ENCODE measurements around the gene GBE1.
"Not testable (repeated sequence)": the region's sequence is repeated elsewhere in the genome, so short reads cannot be mapped to it uniquely, and the experiment has no call there.

The GBE1 gene

DNA sequence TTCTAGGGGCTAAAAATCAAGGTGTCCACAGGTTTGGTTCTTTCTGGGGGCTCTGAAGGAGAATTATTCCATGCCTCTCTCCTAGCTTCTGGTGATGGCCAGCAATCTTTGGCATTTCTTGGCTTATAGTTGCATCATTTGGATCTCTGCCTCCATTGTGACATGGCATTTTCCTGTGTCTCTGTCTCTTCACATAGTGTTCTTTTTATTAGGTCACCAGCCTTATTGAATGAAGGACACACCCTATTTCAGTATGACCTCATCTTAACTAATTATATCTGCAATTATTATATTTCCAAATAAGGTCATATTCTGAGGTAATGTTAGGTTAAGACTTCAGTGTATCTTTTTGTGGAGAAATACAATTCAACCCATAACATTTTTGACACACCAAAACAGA, 3.2 kb upstream of the GBE1 start:
- Mint-ChIP-seq H3K4me3 (no peak overlapping the region), H3K27ac (no peak overlapping the region), H3K36me3 (ENCODE audit: low read depth) (peaks cover 13% of the 10 kb centered on the region), H3K27me3 (no peaks in the 10 kb centered on the region), H3K9me3 (peaks cover 2% of the 10 kb centered on the region), H3K4me1 (ENCODE audit: low read depth) (peaks cover 26% of the 10 kb centered on the region)

DNA sequence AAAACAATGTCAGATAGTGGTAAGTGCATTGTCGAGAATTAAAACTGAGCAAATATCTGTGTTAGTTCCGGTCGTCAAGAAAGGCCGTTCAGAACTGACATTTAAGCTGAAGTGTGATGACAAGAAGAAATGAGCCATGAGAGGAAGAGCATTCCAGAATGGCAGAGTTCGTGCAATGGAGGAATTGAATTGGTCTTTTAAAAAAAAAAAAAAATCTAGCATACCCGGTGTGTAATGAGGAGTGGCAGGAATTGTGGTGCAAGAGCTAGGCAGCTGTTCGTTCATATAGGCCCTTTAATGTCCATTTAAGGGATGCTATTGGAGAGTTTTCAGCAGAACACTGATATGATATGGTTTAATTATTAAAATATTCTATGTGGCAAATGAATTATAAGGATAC, 2.6 kb upstream of the GBE1 start:
- Mint-ChIP-seq H3K4me1 (ENCODE audit: low read depth) (peaks cover 33% of the 10 kb centered on the region), H3K4me3 (no peak overlapping the region), H3K27ac (no peak overlapping the region), H3K36me3 (ENCODE audit: low read depth) (peaks cover 19% of the 10 kb centered on the region), H3K9me3 (peaks cover 9% of the 10 kb centered on the region), H3K27me3 (no peaks in the 10 kb centered on the region)

DNA sequence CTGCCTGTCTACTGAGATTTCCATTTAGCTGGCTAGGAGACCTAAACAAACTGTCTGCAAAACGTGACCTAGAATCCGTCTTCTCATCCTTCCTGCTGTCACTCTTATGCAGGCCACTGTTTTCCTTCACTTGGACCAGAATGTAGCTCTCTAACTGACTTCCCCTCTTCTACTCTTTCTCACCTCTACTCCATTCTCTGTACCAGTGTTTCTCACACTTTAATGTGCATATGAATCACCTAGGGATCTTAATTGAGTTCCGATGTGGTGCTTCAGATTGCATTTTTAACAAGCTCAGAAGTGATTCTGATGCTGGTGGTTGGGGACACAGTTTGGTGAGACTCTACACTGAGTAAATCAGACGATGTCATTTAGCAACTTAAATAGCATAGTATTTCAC, 1.6 kb upstream of the GBE1 start:
- Mint-ChIP-seq H3K36me3 (ENCODE audit: low read depth) (peaks cover 29% of the 10 kb centered on the region), H3K27me3 (no peaks in the 10 kb centered on the region), H3K27ac (peak overlapping the region; percentile 24), H3K9me3 (peaks cover 14% of the 10 kb centered on the region), H3K4me1 (ENCODE audit: low read depth) (peaks cover 42% of the 10 kb centered on the region), H3K4me3 (peak overlapping the region; percentile 33)

DNA sequence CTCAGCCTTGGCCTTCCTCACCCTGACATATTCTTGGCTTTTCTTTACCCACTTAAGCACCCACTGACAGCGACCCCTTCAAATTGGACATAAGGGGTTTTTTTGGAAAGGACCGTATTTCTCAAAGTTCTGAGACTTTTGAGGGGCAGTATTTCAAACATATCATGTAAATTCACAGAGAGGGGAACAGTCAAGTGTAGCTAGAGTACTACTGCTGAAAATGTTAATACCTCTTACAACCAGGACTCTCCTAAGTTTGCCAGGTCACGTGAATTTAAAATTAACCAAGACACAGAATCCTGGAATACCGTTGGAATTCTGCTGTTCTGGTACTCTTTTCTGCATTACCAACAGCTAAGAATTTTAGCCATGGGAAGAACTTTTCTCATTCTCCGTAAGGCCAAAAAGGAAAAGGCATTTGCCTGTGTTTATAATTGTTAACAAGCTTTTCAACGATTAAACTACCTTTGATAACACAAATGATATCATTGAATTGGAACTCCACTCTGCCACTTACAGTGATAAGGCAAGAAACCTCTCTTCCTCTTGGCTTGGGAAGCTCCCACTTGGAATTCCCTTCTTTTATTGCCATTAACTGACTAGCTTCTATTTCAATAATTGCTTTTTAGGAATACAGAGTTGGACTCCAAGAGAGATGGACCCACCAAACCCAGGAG, 597 bp upstream of the GBE1 start:
- H3K4me1 Mint-ChIP-seq (ENCODE audit: low read depth) = peaks cover 42% of the 10 kb centered on the region
- peak overlapping the region; percentile 97 for H3K27ac Mint-ChIP-seq
- peaks cover 14% of the 10 kb centered on the region for H3K9me3 Mint-ChIP-seq
- H3K4me3 Mint-ChIP-seq = peak overlapping the region; percentile 94
- H3K27me3 Mint-ChIP-seq = no peaks in the 10 kb centered on the region
- peaks cover 39% of the 10 kb centered on the region for H3K36me3 Mint-ChIP-seq (ENCODE audit: low read depth)

DNA sequence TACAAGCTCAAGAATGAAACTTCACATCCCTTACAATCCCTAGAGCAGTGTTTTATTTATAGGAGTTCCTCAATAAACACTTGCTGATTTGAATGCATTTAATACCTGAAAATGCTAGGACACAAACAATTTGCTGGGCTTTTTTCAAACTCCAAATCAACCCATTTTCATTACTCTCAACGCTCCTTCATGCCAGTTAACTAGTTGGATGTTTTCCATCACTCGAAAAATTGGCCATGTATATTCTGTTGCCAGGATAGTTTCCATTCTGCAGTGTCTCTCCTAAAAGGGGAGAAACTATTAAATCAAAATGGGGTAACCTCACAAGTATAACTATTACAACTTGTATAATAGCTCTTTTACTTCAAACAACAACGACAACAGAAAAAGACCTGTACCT, 1.2 kb downstream of the GBE1 start:
- Mint-ChIP-seq H3K9me3 (peaks cover 14% of the 10 kb centered on the region), H3K4me3 (peak overlapping the region; percentile 94)

DNA sequence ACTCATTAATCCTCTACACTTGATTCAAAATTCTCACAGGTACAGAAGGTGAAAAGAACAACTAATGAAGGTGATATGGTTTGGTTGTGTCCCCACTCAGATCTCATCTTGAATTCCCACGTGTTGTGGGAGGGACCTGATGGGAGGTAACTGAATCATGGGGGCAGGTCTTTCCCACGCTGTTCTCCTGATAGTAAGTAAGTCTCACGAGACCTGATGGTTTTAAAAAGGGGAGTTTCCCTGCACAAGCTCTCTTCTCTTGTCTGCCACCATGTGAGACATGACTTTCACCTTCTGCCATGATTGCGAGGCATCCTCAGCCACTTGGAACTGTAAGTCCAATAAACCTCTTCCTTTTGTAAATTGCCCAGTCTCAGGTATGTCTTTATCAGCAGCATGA, 2.7 kb downstream of the GBE1 start:
- not testable (repeated sequence) for H3K27ac Mint-ChIP-seq, H3K27me3 Mint-ChIP-seq
- Mint-ChIP-seq H3K36me3 (ENCODE audit: low read depth) (peaks cover 70% of the 10 kb centered on the region), H3K4me3 (peak overlapping the region; percentile 94), H3K9me3 (peaks cover 19% of the 10 kb centered on the region), H3K4me1 (ENCODE audit: low read depth) (peaks cover 49% of the 10 kb centered on the region)

More for the DNA sequence above, 1.2 kb downstream of the GBE1 start:
- H3K27me3 Mint-ChIP-seq = no peaks in the 10 kb centered on the region
- H3K4me1 Mint-ChIP-seq (ENCODE audit: low read depth) = peaks cover 49% of the 10 kb centered on the region
- peaks cover 56% of the 10 kb centered on the region for H3K36me3 Mint-ChIP-seq (ENCODE audit: low read depth)
- H3K27ac Mint-ChIP-seq = peak overlapping the region; percentile 98

DNA sequence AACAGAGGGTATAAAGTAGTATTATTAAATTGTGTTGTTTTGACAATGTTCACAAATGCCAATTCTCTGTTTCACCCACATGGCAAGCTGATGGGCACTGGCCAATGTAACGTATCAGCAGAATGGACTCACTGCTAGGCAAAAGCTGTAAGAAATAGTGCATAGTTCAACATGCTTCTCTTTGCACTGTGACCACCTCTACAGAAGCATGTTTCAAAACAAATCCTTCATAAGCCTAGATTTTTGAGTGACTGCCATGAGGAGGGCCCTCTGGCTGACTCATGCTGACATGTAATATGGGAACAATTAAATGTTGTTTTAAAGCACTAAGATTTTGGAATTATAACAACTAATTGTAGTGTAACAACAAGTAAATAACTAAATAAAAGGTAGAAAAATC, 3.2 kb downstream of the GBE1 start:
- Mint-ChIP-seq H3K9me3 (peaks cover 19% of the 10 kb centered on the region), H3K36me3 (ENCODE audit: low read depth) (peaks cover 75% of the 10 kb centered on the region), H3K4me1 (ENCODE audit: low read depth) (peaks cover 49% of the 10 kb centered on the region), H3K27me3 (no peaks in the 10 kb centered on the region), H3K27ac (no peak overlapping the region), H3K4me3 (peak overlapping the region; percentile 94)

DNA sequence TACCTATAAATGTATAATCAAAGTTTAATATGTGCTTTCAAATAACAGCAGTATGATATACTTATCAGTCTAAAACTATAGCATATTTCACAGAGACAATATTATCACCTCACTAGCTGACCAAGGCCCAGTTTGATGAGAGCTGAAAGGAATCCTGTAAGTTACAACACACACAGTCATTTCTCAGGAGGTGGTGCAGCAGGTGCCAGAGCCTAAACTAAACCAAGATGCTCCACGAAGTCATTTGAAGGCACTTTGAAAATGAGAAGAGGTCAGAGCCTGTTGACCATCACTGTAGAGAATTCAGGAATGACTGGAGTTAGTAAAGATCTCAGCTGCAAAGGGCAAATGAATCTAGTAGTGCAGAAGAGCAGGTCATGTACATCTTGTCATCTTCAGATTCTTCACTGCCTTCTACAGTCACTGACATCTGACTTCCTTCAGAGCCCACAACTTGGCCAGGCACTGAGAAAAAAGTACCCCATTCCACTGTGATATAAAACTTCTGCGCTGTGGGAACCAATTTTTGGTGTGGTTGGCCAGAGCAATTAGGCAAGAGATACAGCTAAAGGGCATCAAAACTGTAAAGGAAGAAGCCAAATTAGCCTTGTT, 7.9 kb downstream of the GBE1 start:
- H3K27me3 Mint-ChIP-seq = no peaks in the 10 kb centered on the region
- peaks cover 11% of the 10 kb centered on the region for H3K4me1 Mint-ChIP-seq (ENCODE audit: low read depth)
- peaks cover 63% of the 10 kb centered on the region for H3K36me3 Mint-ChIP-seq (ENCODE audit: low read depth)
- no peak overlapping the region for H3K4me3 Mint-ChIP-seq
- peaks cover 6% of the 10 kb centered on the region for H3K9me3 Mint-ChIP-seq
- no peak overlapping the region for H3K27ac Mint-ChIP-seq

DNA sequence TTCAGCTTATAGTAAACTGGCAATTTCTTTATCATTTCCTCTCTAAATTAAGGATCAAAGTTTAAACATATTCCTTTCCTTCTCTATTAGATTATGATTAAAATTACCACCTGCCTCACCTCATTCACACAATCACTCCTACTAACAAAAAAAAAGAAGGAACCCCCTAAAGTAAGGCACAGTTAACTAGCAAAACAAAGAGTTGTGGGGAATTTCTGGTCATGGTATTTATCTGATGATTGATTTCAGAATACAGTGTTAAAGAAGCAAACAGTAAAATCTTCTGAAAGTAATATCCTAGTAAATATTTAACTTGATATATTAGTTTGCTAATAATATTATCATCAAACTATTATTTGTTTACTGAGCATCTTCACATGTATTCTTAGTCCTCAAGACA, 8.8 kb downstream of the GBE1 start:
- Mint-ChIP-seq H3K36me3 (ENCODE audit: low read depth) (peaks cover 58% of the 10 kb centered on the region), H3K4me3 (no peak overlapping the region), H3K27ac (no peak overlapping the region)

DNA sequence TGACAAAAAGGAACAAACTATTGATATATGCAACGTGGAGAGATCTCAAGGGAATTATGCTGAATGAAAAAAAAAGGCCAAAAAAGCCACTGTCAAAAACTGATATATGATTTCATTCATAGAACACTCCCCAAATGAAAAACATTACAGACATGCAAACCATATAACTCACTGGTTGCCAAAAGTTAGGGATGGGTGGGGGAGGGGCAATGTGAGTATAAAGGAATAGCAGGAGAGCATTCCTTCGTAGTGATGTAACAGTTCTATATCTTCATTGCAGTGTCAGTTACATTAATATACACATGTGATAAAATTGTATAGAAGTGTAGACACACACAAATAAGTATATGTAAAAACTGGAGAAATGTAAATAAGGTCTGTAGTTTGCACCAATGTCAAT, 12.2 kb downstream of the GBE1 start:
- Mint-ChIP-seq H3K4me1 (ENCODE audit: low read depth) (no peaks in the 10 kb centered on the region), H3K36me3 (ENCODE audit: low read depth) (peaks cover 36% of the 10 kb centered on the region), H3K27ac (no peak overlapping the region), H3K4me3 (no peak overlapping the region), H3K27me3 (no peaks in the 10 kb centered on the region), H3K9me3 (no peaks in the 10 kb centered on the region)

More for the DNA sequence above, 8.8 kb downstream of the GBE1 start:
- Mint-ChIP-seq H3K9me3 (peaks cover 5% of the 10 kb centered on the region), H3K27me3 (no peaks in the 10 kb centered on the region), H3K4me1 (ENCODE audit: low read depth) (peaks cover 7% of the 10 kb centered on the region)

DNA sequence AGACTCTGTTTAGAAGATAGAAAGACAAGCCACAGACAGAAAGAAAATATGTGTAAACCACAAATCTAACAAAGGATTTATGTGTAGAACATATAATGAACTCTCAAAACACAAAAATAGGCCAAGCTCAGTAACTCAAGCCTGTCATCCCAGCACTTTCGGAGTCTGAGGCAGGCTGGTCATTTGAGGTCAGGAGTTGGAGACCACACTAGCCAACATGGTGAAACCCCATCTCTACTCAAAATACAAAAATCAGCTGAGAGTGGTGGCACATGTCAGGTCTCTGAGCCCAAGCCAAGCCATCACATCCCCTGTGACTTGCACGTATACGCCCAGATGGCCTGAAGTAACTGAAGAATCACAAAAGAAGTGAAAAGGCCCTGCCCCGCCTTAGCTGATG, 14.2 kb downstream of the GBE1 start:
- not testable (repeated sequence) for H3K27ac Mint-ChIP-seq, H3K4me3 Mint-ChIP-seq, H3K27me3 Mint-ChIP-seq, H3K9me3 Mint-ChIP-seq
- Mint-ChIP-seq H3K4me1 (ENCODE audit: low read depth) (peaks cover 14% of the 10 kb centered on the region), H3K36me3 (ENCODE audit: low read depth) (peaks cover 30% of the 10 kb centered on the region)

DNA sequence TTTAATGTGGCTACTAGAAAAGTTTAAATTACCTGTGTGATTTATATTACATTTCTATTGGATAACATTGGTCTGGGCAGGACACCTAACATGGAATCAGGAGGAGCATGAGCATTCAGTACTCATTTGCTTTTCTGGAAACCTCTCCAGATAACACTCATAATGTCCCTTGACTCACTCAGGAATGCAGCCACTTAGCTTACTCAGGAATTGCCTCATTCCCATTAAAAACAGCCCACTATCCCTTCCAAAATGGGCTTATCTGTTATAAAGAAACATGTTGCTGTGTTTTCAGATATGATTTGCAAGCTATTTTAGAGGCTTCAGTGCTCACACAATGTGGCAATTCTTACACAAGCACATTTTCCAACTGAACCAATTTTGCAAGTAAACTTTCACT, 17.1 kb downstream of the GBE1 start:
- Mint-ChIP-seq H3K27ac (no peak overlapping the region), H3K9me3 (no peaks in the 10 kb centered on the region), H3K4me1 (ENCODE audit: low read depth) (peaks cover 22% of the 10 kb centered on the region), H3K27me3 (no peaks in the 10 kb centered on the region), H3K4me3 (no peak overlapping the region), H3K36me3 (ENCODE audit: low read depth) (peaks cover 24% of the 10 kb centered on the region)

DNA sequence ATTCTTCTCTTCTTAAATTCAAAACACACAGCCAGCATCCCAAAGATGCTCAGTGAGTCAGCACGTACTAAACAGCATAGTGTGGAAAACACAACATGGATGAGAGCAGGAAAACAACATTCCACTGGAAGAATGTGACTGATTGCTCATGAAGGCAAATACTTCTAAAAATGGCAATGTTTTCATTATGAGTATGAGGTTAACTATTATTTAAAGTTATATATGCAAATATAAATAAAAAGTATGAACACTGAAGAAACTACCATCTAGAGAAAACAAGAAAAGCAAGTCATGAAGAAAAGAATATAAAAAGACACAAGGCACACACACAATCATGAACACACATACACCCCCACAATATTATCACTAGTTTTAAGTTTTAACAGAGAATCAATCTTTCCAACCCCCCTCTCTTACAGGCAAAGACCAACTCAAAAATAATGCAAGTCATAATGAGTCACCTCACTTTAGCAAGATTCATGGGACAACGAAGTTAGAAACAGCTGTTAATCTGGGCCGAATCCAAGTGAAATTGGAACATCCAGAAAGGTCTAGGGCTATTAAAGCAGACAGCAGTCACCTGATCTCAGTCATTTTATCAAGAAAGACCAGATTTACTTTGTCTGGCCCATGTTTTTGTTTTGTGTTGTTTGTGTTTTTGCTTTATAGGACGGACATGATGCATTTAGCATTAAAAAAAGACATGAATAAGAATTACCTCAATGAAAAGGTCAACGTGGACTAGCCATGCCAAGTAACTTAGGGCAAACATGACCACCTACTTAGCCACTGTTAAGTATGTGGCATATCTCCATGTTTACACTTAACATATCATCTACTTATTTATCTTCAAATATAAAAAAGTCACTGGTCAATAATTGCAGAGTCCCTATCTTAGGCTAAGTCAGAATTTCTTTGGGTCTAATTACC, 18.1 kb downstream of the GBE1 start:
- H3K4me3 Mint-ChIP-seq = no peak overlapping the region
- H3K36me3 Mint-ChIP-seq (ENCODE audit: low read depth) = peaks cover 34% of the 10 kb centered on the region

DNA sequence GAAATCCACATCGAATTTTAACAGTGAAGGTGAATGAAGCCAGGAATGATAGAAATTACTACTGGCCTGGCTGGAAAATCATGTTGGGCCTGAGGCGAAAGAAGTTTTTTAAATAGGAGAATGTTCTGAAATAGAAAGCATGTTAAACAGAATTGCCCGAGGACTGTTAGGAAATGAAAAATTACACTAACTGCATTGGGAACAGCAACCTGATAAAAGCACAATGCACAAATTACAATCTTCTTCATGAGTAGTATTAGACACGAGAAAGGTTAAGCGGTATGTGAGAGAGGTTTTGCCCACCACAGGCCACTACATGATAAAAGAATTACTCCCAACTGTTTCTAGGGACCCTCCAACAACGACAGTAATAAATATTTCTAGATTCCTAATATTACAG, 18.9 kb downstream of the GBE1 start:
- Mint-ChIP-seq H3K4me3 (no peak overlapping the region), H3K9me3 (no peaks in the 10 kb centered on the region), H3K36me3 (ENCODE audit: low read depth) (peaks cover 31% of the 10 kb centered on the region), H3K27ac (no peak overlapping the region), H3K4me1 (ENCODE audit: low read depth) (peaks cover 22% of the 10 kb centered on the region), H3K27me3 (no peaks in the 10 kb centered on the region)

More for the DNA sequence above, 18.1 kb downstream of the GBE1 start:
- H3K27ac Mint-ChIP-seq = peak overlapping the region; percentile 3
- H3K9me3 Mint-ChIP-seq = no peaks in the 10 kb centered on the region
- peaks cover 22% of the 10 kb centered on the region for H3K4me1 Mint-ChIP-seq (ENCODE audit: low read depth)
- no peaks in the 10 kb centered on the region for H3K27me3 Mint-ChIP-seq

DNA sequence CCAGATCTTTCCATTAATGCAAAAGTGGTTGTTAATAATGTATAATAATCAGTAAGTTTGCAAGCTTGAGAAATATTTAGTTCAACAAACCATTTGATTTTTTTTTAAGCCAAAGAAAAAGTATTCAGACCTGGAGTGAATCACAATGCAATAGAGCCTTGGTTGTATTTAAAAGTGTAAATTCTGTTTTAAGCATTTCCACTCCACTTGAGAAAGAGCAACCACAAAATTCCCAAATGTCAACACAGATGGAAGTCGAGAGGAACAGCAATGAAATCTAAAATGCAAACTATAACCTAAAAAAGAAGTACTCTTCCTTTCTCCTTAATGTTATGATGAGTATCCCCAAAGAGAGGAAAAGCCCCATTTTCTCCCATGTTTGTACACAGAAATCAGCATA, 20.2 kb downstream of the GBE1 start:
- no peak overlapping the region for H3K4me3 Mint-ChIP-seq
- peaks cover 22% of the 10 kb centered on the region for H3K4me1 Mint-ChIP-seq (ENCODE audit: low read depth)
- H3K9me3 Mint-ChIP-seq = no peaks in the 10 kb centered on the region
- H3K27ac Mint-ChIP-seq = no peak overlapping the region
- H3K27me3 Mint-ChIP-seq = no peaks in the 10 kb centered on the region
- H3K36me3 Mint-ChIP-seq (ENCODE audit: low read depth) = peaks cover 22% of the 10 kb centered on the region
